ENCODE results near the gene F13B.

The F13B gene, protein sequence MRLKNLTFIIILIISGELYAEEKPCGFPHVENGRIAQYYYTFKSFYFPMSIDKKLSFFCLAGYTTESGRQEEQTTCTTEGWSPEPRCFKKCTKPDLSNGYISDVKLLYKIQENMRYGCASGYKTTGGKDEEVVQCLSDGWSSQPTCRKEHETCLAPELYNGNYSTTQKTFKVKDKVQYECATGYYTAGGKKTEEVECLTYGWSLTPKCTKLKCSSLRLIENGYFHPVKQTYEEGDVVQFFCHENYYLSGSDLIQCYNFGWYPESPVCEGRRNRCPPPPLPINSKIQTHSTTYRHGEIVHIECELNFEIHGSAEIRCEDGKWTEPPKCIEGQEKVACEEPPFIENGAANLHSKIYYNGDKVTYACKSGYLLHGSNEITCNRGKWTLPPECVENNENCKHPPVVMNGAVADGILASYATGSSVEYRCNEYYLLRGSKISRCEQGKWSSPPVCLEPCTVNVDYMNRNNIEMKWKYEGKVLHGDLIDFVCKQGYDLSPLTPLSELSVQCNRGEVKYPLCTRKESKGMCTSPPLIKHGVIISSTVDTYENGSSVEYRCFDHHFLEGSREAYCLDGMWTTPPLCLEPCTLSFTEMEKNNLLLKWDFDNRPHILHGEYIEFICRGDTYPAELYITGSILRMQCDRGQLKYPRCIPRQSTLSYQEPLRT

DNA sequence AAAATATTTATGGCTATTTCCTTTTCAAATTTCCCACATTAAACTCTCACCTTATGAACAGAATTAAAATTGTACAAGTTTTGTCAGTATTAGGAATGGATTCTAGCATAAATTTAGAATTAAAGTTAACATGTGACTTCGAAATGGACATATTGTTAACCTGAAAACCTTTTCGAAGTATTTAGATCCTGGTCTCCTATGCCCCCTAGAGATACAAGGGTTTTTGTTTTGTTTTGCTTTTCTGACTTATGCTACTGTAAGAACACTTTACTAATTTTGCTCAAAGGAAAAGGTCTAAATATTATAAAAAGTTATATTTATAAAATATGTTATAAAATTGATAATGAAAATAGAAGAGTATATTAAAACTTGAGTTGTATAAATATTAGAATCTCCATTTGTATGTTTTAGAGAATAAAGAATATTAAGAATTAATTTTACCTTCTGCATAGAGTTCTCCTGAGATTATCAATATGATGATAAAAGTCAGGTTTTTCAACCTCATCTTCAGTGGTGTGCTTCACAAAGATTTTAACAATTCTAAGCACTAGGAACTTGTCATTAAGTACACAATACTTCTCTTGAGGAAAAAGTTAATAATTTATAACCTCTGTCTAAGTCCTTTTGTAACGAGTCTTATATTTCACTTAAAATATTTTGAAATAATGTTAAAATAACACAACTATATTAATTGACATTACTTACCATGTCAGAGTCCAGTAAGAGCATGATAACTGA, at the start of gene F13B:
Gene F13B, minus strand, starts transcription at position 542 of the 738 bp plus-strand sequence. Its CDS starts 37 bp downstream, at position 505.
- Mint-ChIP-seq H3K4me3 (no peak within 1 kb of the TSS), H3K36me3 (ENCODE audit: low read depth) (no peaks in the 10 kb centered on the region), H3K27me3 (ENCODE audit: low read depth) (no peaks in the 10 kb centered on the region), H3K4me1 (no peaks in the 10 kb centered on the region), H3K27ac (no peak within 1 kb of the TSS), H3K9me3 (peaks cover 6% of the 10 kb centered on the region)
- TF ChIP-seq, protein P1, sequence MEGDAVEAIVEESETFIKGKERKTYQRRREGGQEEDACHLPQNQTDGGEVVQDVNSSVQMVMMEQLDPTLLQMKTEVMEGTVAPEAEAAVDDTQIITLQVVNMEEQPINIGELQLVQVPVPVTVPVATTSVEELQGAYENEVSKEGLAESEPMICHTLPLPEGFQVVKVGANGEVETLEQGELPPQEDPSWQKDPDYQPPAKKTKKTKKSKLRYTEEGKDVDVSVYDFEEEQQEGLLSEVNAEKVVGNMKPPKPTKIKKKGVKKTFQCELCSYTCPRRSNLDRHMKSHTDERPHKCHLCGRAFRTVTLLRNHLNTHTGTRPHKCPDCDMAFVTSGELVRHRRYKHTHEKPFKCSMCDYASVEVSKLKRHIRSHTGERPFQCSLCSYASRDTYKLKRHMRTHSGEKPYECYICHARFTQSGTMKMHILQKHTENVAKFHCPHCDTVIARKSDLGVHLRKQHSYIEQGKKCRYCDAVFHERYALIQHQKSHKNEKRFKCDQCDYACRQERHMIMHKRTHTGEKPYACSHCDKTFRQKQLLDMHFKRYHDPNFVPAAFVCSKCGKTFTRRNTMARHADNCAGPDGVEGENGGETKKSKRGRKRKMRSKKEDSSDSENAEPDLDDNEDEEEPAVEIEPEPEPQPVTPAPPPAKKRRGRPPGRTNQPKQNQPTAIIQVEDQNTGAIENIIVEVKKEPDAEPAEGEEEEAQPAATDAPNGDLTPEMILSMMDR (IDR thresholded peaks at IDR 0.05; ENCODE audit: unreplicated experiment in 3 of 3): no peak

DNA sequence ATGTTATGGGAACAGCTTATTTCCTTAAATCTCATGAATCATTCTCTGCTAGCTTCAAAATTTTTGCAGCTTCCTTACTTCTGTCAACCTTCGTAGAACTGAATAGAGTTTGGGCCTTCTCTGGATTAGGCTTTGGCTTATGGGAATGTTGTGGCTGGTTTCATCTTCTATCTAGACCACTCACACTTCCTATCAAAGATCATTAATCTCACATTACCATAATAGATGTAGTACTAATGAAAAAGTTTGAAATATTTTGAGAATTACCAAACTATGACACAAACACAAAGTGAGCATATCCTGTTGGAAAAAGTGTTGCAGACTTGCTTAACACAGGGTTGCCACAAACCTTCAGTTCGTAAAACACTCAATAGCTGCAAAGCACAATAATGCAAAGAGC, 49.1 kb upstream of the F13B start:
- Mint-ChIP-seq H3K27ac (no peak overlapping the region), H3K36me3 (ENCODE audit: low read depth) (peaks cover 59% of the 10 kb centered on the region), H3K4me1 (no peaks in the 10 kb centered on the region), H3K27me3 (ENCODE audit: low read depth) (no peaks in the 10 kb centered on the region), H3K4me3 (no peak overlapping the region), H3K9me3 (peaks cover 3% of the 10 kb centered on the region)
- TF ChIP-seq, protein P1 (IDR thresholded peaks at IDR 0.05; ENCODE audit: unreplicated experiment in 3 of 3): no peak

DNA sequence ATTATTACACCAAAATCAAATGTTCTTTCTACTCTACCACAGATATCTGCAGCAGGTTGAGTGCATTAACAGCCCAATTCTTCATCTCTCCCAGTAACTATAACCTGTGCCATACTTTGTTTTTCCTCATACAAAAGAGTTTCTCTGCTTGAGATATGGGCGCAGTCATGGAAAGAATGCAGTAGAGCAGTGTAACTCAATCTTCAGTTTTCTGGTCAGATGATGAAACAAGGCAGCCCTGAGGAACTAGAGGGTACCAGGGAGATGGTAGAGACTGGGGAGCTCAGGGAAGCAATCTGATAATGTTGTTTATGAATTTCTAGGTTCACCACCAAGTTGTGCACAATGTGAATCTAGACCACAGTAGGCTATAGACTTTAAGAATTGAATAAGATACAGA, 39.8 kb upstream of the F13B start:
- Mint-ChIP-seq H3K27me3 (ENCODE audit: low read depth) (no peaks in the 10 kb centered on the region), H3K36me3 (ENCODE audit: low read depth) (peaks cover 76% of the 10 kb centered on the region), H3K27ac (no peak overlapping the region), H3K4me1 (no peaks in the 10 kb centered on the region), H3K4me3 (no peak overlapping the region), H3K9me3 (peaks cover 4% of the 10 kb centered on the region)
- TF ChIP-seq, protein P1 (IDR thresholded peaks at IDR 0.05; ENCODE audit: unreplicated experiment in 3 of 3): no peak

DNA sequence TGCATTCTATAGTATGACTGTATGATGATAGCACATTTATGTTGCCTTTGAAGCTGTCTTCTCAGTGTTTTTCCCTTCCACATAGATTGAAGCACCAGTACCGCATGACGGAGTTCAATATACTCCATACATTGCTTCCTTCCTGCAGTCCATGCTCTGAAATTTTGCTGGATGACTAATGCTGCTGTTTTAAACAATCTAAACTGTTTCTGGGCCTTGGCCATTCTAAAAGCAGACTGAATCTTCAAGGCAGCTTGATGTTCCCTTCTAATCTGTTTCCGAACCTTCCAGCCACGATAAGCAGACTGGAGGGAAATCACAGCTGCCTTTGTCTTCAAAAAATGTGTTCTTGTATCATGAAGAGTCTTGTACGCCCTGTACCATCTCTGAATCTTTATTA, 36.2 kb upstream of the F13B start:
- no peaks in the 10 kb centered on the region for H3K4me1 Mint-ChIP-seq
- H3K4me3 Mint-ChIP-seq: no peak overlapping the region
- TF ChIP-seq, protein P1 (IDR thresholded peaks at IDR 0.05; ENCODE audit: unreplicated experiment in 3 of 3): no peak
- no peaks in the 10 kb centered on the region for H3K27me3 Mint-ChIP-seq (ENCODE audit: low read depth)
- no peak overlapping the region for H3K27ac Mint-ChIP-seq
- H3K9me3 Mint-ChIP-seq: peaks cover 4% of the 10 kb centered on the region
- peaks cover 56% of the 10 kb centered on the region for H3K36me3 Mint-ChIP-seq (ENCODE audit: low read depth)

DNA sequence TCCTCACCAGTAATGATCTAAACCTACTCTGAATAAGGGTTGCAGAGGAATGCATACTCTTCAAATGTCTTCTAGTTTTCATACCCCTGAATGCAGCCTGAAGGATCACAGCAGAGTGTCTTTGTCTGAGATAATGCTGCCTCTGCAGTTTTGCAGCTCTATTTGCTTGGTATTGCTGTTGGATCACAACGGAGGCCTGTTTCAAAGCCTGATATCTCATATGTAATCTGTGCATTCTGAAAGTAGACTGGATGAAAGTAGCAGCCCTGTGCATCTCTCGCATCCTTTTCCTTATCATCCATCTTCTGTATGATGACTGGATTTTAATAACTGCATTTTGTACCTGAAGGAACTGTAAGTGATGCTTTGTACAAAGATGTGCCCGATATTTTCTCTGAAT, 34.9 kb upstream of the F13B start:
- no peaks in the 10 kb centered on the region for H3K9me3 Mint-ChIP-seq
- no peaks in the 10 kb centered on the region for H3K27me3 Mint-ChIP-seq (ENCODE audit: low read depth)
- no peak overlapping the region for H3K4me3 Mint-ChIP-seq
- TF ChIP-seq, protein P1 (IDR thresholded peaks at IDR 0.05; ENCODE audit: unreplicated experiment in 3 of 3): no peak
- peaks cover 46% of the 10 kb centered on the region for H3K36me3 Mint-ChIP-seq (ENCODE audit: low read depth)
- no peak overlapping the region for H3K27ac Mint-ChIP-seq
- H3K4me1 Mint-ChIP-seq: no peaks in the 10 kb centered on the region

Data from nephron (organoid).